ENCODE data around the gene MARCHF9. TPM values are rescaled to one million over a fixed set of nuclear protein-coding genes. Genes with fewer than 3 reads are reported as not detected.
A peak's percentile ranks its signal among the peaks of the same experiment; 100 is the strongest.

The MARCHF9 gene
- total and polyA plus RNA-seq, 11 donors, result 11.3 to 18.9 (median 13.6) TPM

DNA sequence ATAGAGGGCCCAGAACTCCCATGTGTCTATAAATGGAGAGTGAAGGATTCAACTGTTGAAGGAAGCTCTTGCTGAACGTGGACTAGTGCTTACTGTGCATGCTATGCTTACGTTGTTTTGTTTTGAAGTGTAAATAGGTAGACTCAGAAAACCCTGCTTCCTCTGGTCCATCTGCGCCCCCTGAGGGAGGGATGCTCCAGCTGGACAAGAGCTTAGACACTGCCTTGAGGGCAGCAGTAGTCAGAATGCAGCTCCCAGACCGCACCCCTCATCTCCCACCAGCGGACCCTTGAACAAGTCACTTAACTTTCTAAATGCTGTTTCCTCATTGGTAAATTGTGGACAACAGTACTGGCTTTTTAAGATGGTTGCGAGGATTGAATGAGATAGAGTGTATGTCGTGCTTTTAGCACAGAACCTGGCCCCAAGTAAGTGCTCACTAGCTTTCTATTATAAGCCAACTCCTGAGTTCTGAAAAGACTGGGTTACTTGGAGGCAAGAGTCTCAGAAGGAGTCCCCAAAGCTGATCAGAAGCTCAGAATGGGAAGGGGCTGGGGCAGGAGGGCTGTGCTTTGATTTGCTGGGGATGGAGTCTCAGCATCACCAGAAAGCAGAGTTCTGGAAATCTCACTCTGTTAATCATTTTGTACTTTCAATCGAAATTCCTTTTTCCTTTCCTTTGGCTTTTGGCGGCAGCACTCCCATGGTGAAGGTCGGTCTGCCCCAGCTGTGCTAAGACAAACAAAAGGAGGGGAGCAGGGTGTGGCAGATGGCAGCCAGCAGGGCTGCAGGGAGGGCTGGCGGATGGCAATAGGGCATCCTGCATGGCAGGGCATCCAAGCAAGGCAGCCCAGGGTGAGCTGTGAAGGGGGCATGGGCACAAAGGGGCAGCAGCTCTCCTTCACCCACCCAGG lies 31.9 kb upstream of the MARCHF9 start:
- TF ChIP-seq, protein P1, sequence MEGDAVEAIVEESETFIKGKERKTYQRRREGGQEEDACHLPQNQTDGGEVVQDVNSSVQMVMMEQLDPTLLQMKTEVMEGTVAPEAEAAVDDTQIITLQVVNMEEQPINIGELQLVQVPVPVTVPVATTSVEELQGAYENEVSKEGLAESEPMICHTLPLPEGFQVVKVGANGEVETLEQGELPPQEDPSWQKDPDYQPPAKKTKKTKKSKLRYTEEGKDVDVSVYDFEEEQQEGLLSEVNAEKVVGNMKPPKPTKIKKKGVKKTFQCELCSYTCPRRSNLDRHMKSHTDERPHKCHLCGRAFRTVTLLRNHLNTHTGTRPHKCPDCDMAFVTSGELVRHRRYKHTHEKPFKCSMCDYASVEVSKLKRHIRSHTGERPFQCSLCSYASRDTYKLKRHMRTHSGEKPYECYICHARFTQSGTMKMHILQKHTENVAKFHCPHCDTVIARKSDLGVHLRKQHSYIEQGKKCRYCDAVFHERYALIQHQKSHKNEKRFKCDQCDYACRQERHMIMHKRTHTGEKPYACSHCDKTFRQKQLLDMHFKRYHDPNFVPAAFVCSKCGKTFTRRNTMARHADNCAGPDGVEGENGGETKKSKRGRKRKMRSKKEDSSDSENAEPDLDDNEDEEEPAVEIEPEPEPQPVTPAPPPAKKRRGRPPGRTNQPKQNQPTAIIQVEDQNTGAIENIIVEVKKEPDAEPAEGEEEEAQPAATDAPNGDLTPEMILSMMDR (IDR thresholded peaks at IDR 0.05), result no peak
- no peak for TF ChIP-seq POLR2A (IDR thresholded peaks at IDR 0.05)
- Histone ChIP-seq H3K27ac (no peak overlapping the region), H3K27me3 (peaks cover 0 to 20% (median 0%) of the 10 kb centered on the region in 9 donors), H3K4me1 (peaks cover 0 to 28% (median 9%) of the 10 kb centered on the region in 12 donors), H3K9me3 (no peaks in the 10 kb centered on the region), H3K4me3 (no peak overlapping the region), H3K36me3 (peaks cover 0 to 61% (median 40%) of the 10 kb centered on the region in 9 donors)
- ATAC-seq (no peak), DNase-seq (peak in 1 of 5 donors; percentile 4)
- intact Hi-C loops (cut with DNase I), result no loop called here
- 56 to 66% (median 61%) methylated on average over 11 of the region's 11 CpGs for WGBS, 4 donors

DNA sequence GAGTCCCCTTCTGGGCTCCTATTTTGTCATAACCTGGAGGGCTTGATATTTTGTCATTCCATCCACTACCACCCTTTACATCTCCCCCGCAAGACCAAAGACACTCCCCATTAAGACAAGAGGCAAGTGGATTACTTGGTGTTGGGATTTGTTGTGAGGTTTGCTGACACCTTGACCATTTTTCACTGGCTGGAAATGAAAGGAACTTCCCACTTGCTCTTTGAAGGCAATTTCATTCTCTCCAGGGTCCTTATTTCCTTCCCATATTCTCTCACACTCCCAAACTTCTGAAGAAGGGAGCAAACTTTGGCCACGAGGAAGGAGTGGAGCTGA lies 31.3 kb upstream of the MARCHF9 start:
- no peak for DNase-seq
- Histone ChIP-seq H3K36me3 (peaks cover 0 to 60% (median 34%) of the 10 kb centered on the region in 9 donors), H3K27me3 (peaks cover 0 to 20% (median 0%) of the 10 kb centered on the region in 9 donors), H3K27ac (no peak overlapping the region), H3K9me3 (no peaks in the 10 kb centered on the region), H3K4me1 (peaks cover 0 to 29% (median 9%) of the 10 kb centered on the region in 12 donors), H3K4me3 (no peak overlapping the region)
- intact Hi-C loops (cut with DNase I), result no loop called here
- WGBS, 4 donors, result 56 to 76% (median 68%) methylated on average over 2 of the region's 2 CpGs
- no peak for ATAC-seq
- TF ChIP-seq, protein P1 (IDR thresholded peaks at IDR 0.05), result no peak
- no peak for TF ChIP-seq POLR2A (IDR thresholded peaks at IDR 0.05)

GRCh38 chr12:57724003-57724935 lies 30.6 kb upstream of the MARCHF9 start:
- H3K27me3 ChIP-seq, result peaks cover 0 to 20% (median 0%) of the 10 kb centered on the region in 9 donors
- intact Hi-C loops (cut with DNase I), result no loop called here
- ATAC-seq (no peak), DNase-seq (peak in 2 of 5 donors; percentile 4 to 8)
- no peaks in the 10 kb centered on the region for H3K9me3 ChIP-seq
- TF ChIP-seq POLR2A (IDR thresholded peaks at IDR 0.05), result no peak
- H3K4me1 ChIP-seq, result peaks cover 0 to 29% (median 9%) of the 10 kb centered on the region in 12 donors
- H3K4me3 ChIP-seq, result no peak overlapping the region
- WGBS, 4 donors, result 78 to 86% (median 78%) methylated on average over 12 of the region's 12 CpGs
- H3K27ac ChIP-seq, result no peak overlapping the region
- H3K36me3 ChIP-seq, result peaks cover 0 to 53% (median 27%) of the 10 kb centered on the region in 9 donors

DNA sequence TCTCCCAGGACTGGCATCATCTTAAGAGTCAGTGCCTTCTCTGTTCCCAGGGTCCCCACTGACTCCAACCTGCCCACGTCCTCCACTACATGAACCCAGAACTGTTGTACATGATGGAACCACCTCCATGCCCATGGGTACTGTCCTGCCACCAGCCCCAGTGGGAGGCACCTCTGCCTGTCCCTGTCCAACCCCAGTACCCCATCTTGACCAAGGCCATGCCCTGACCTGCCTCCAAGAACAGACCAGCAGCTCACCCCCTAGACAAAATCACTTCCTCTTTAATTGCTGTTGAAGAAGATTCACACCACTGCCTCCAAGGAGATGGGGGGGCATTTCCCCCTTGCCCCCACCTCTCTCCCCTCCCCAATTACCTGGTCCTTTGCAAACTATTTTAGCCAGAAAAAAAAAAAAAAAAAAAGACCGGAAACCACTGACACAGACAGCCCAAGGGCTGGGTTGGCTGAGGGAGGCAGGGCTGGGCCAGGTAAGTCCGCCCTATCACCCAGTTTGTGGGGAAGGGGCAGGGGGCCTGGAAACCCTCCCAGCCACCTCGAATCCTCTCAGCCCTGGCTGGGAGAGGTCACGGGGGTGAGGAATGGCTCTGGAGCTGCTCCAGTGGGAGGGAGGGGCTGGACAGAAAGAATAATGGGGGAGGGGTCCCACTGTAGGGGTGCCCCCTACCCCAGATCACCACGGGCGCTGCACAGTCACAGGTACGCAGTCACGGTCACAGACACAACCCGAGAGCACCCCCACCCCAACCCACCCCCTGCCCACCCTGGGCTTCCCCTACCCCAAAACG lies 29.8 kb upstream of the MARCHF9 start:
- H3K36me3 ChIP-seq, result peaks cover 0 to 51% (median 18%) of the 10 kb centered on the region in 9 donors
- H3K27ac ChIP-seq, result no peak overlapping the region
- DNase-seq, result peak in 2 of 5 donors; percentile 7 to 16
- TF ChIP-seq, protein P1 (IDR thresholded peaks at IDR 0.05), result no peak
- no peak for TF ChIP-seq POLR2A (IDR thresholded peaks at IDR 0.05)
- no peak overlapping the region for H3K4me3 ChIP-seq
- H3K27me3 ChIP-seq, result peaks cover 0 to 20% (median 0%) of the 10 kb centered on the region in 9 donors
- 54 to 64% (median 59%) methylated on average over 7 to 11 of the region's 11 CpGs for whole genome bisulfite sequencing, 4 donors
- no peak for ATAC-seq
- no peaks in the 10 kb centered on the region for H3K9me3 ChIP-seq
- peaks cover 0 to 29% (median 9%) of the 10 kb centered on the region in 12 donors for H3K4me1 ChIP-seq
- intact Hi-C loops (cut with DNase I), result no loop called here
